ENCODE data around the gene SPIB.
"Not testable (repeated sequence)": the region's sequence is repeated elsewhere in the genome, so short reads cannot be mapped to it uniquely, and the experiment has no call there.

SPIB gene

GRCh38 chr19:50468818-50469217 is 50.1 kb downstream of the SPIB start:
- DNase-seq (ENCODE audit: low read depth in 2 of 2) = no peak

- DNase-seq (ENCODE audit: low read depth in 2 of 2) = not testable (repeated sequence)
These were observed 54.6 kb downstream of the SPIB start for GRCh38 chr19:50473336-50473735.

GRCh38 chr19:50475101-50475568 is 56.4 kb downstream of the SPIB start:
- no peak for DNase-seq (ENCODE audit: low read depth in 2 of 2)

GRCh38 chr19:50475736-50476223 is 57.0 kb downstream of the SPIB start:
- DNase-seq (ENCODE audit: low read depth in 2 of 2) = no peak

- peak; percentile 89 to 90 for DNase-seq (ENCODE audit: low read depth in 2 of 2)
These were observed 57.6 kb downstream of the SPIB start, which contains the start of the genes EMC10 and GARIN5A for GRCh38 chr19:50476224-50476906. Gene EMC10 (plus strand): TSS chr19:50476507. CDS start chr19:50476545, 38 bp downstream. Gene GARIN5A (minus strand): TSS chr19:50476848. CDS start chr19:50476388, 460 bp downstream.

GRCh38 chr19:50476907-50477238 is 58.1 kb downstream of the SPIB start:
- DNase-seq (ENCODE audit: low read depth in 2 of 2) = no peak

GRCh38 chr19:50477751-50478515 is 59.2 kb downstream of the SPIB start:
- DNase-seq (ENCODE audit: low read depth in 2 of 2) = no peak

GRCh38 chr19:50478901-50479715 is 60.4 kb downstream of the SPIB start:
- DNase-seq (ENCODE audit: low read depth in 2 of 2) = no peak

GRCh38 chr19:50479761-50480251 is 61.1 kb downstream of the SPIB start:
- no peak for DNase-seq (ENCODE audit: low read depth in 2 of 2)

- no peak for DNase-seq (ENCODE audit: low read depth in 2 of 2)
These were observed 61.8 kb downstream of the SPIB start for GRCh38 chr19:50480281-50481111.

Measured in stimulated activated CD4-positive, alpha-beta T cell treated with anti-CD3 and anti-CD28 coated beads, Interleukin-12 subunit alpha, Interleukin-12 subunit beta, amount 100 ng/mL, for 24 hours (primary cell).